SK-MEL-5 (cell line): ENCODE measurements around the gene ARHGEF28. TPM values are rescaled to one million over a fixed set of nuclear protein-coding genes. Genes with fewer than 3 reads are reported as not detected.
A peak's percentile ranks its signal among the peaks of the same experiment; 100 is the strongest.

Experiments used
- DNase-seq: peaks from one replicate; pipeline ENCODE4 v3.0.0-alpha.2; 2016; ENCODE audit warnings: low read depth, low spot score
- in situ Hi-C: cut with HindIII; loops from 2 replicates; pipeline ENCODE4 v1.10.0; 2016; ENCODE audit warnings: low sequenced_read_pairs, high pct_unique_total_duplicates, low pct_unique_long_range_greater_than_20kb
- total RNA-seq: library from RNA; depleted of rRNA; stranded (reverse); fragments of >200 nt; shearing (Covaris generic); gene quantifications from 2 replicates; pipeline ENCODE4 v1.2.3, GENCODE V29; 2014

The ARHGEF28 gene
- total RNA-seq, 1 experiment from 2014 or later, result 0.63 TPM

- in situ Hi-C loops, result no loop called here
- DNase-seq, result no peak
Observed at GRCh38 chr5:73908395-73908794, 282.4 kb downstream of the ARHGEF28 start.

GRCh38 chr5:73908846-73909245 lies 282.9 kb downstream of the ARHGEF28 start:
- no peak for DNase-seq
- in situ Hi-C loops, result no loop called here

- DNase-seq, result no peak
- in situ Hi-C loops, result no loop called here
Observed at GRCh38 chr5:73909474-73909873, 283.5 kb downstream of the ARHGEF28 start.

GRCh38 chr5:73911761-73912393 lies 285.9 kb downstream of the ARHGEF28 start:
- in situ Hi-C loops, result no loop called here
- DNase-seq, result no peak

- no peak for DNase-seq
- in situ Hi-C loops, result no loop called here
Observed at GRCh38 chr5:73912821-73913271, 286.9 kb downstream of the ARHGEF28 start.

GRCh38 chr5:73913971-73914370 lies 288.0 kb downstream of the ARHGEF28 start:
- no peak for DNase-seq
- in situ Hi-C loops, result no loop called here

GRCh38 chr5:73915345-73915744 lies 289.3 kb downstream of the ARHGEF28 start:
- DNase-seq, result no peak
- in situ Hi-C loops, result no loop called here

- in situ Hi-C loops, result no loop called here
- no peak for DNase-seq
Observed at GRCh38 chr5:73917433-73917832, 291.4 kb downstream of the ARHGEF28 start.

GRCh38 chr5:73917891-73918290 lies 291.9 kb downstream of the ARHGEF28 start:
- in situ Hi-C loops, result no loop called here

GRCh38 chr5:73918791-73919221 lies 292.8 kb downstream of the ARHGEF28 start:
- DNase-seq, result no peak
- in situ Hi-C loops, result no loop called here

More at GRCh38 chr5:73917891-73918290, 291.9 kb downstream of the ARHGEF28 start:
- no peak for DNase-seq

- in situ Hi-C loops, result no loop called here
- no peak for DNase-seq
Observed at GRCh38 chr5:73921741-73922140, 295.7 kb downstream of the ARHGEF28 start.

- DNase-seq, result no peak
- in situ Hi-C loops, result no loop called here
Observed at GRCh38 chr5:73922224-73922623, 296.2 kb downstream of the ARHGEF28 start.

- in situ Hi-C loops, result no loop called here
- no peak for DNase-seq
Observed at GRCh38 chr5:73922875-73923557, 297.0 kb downstream of the ARHGEF28 start.

GRCh38 chr5:73928476-73929070 lies 302.6 kb downstream of the ARHGEF28 start:
- in situ Hi-C loops, result no loop called here
- no peak for DNase-seq

- no peak for DNase-seq
- in situ Hi-C loops, result no loop called here
Observed at GRCh38 chr5:73935719-73936118, 309.7 kb downstream of the ARHGEF28 start.

GRCh38 chr5:73938280-73938937 lies 312.4 kb downstream of the ARHGEF28 start:
- DNase-seq, result peak; percentile 46
- in situ Hi-C loops, result no loop called here

- in situ Hi-C loops, result no loop called here
- DNase-seq, result no peak
Observed at GRCh38 chr5:73938938-73939320, 312.9 kb downstream of the ARHGEF28 start.

GRCh38 chr5:73939557-73939956 lies 313.6 kb downstream of the ARHGEF28 start:
- no peak for DNase-seq
- in situ Hi-C loops, result no loop called here
